ENCODE measurements around the gene PHF14. TPM values are rescaled to one million over a fixed set of nuclear protein-coding genes. Genes with fewer than 3 reads are reported as not detected.

Gene PHF14
- total RNA-seq, 1 donor from 2014 or later: 72.1 TPM

DNA sequence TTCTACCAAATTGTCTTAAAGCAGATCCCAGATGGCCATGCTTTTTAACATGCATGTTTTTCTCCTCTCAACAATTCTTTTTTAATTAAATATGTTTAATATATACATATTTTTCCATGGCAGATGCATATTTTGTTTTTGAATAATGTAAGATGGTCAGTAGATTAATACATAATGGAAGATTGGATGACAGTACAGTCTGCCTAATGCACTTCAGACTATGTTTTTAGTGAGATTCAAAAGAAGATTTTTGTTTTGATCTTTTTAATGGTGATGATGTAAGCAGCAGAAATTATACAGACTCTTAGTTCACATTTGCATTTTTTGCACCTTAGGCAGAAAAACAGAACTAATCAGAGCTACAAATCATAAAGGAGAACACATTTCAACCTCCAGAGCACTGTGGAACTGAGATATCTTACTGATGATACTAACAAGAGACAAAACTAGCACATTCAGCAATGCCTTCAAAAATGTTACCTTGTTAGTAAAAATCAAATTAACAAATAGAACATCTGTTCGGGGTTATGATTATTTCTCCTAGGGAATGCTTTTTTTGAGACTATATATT lies 203.4 kb downstream of the PHF14 start:
- Mint-ChIP-seq H3K9me3 (peaks cover 9% of the 10 kb centered on the region), H3K27ac (no peak overlapping the region), H3K4me3 (no peak overlapping the region), H3K4me1 (peaks cover 10% of the 10 kb centered on the region), H3K36me3 (no peaks in the 10 kb centered on the region), H3K27me3 (ENCODE audit: low read depth) (no peaks in the 10 kb centered on the region)
- DNase-seq (ENCODE audit: low spot score in 2 of 2, unreplicated experiment in 2 of 2): no peak
- no peak for TF ChIP-seq CTCF (IDR thresholded peaks at IDR 0.05; ENCODE audit: unreplicated experiment)

- Mint-ChIP-seq H3K36me3 (no peaks in the 10 kb centered on the region), H3K27ac (no peak overlapping the region), H3K4me3 (no peak overlapping the region), H3K9me3 (peaks cover 9% of the 10 kb centered on the region), H3K27me3 (ENCODE audit: low read depth) (no peaks in the 10 kb centered on the region), H3K4me1 (peaks cover 10% of the 10 kb centered on the region)
- TF ChIP-seq CTCF (IDR thresholded peaks at IDR 0.05; ENCODE audit: unreplicated experiment): no peak
- DNase-seq (ENCODE audit: low spot score in 2 of 2, unreplicated experiment in 2 of 2): no peak
Measured at GRCh38 chr7:11177793-11178192, 204.1 kb downstream of the PHF14 start.

- Mint-ChIP-seq H3K9me3 (peaks cover 36% of the 10 kb centered on the region), H3K27ac (no peak overlapping the region), H3K4me3 (no peak overlapping the region), H3K36me3 (peaks cover 6% of the 10 kb centered on the region), H3K4me1 (no peaks in the 10 kb centered on the region), H3K27me3 (ENCODE audit: low read depth) (no peaks in the 10 kb centered on the region)
- no peak for DNase-seq (ENCODE audit: low spot score in 2 of 2, unreplicated experiment in 2 of 2)
- no peak for TF ChIP-seq CTCF (IDR thresholded peaks at IDR 0.05; ENCODE audit: unreplicated experiment)
Measured at GRCh38 chr7:11181590-11181989, 207.9 kb downstream of the PHF14 start.

DNA sequence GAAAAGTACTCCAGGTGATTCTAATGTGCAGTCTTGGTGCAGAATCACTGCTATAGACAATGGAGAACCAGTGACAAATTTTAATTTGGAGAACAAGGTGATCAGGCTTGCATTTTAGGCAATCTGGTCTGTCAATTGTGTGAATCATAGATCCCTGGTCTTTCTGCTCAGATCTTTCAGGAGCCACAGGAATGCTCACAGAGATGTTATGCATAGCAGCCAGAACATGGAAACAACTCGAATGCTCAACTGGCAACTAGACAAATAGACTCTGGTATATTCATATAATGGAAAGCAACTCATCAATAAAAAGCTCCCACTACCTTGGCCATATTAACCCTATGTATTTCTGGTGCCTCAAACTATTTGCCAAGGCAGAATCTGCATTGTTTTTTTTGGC lies 209.1 kb downstream of the PHF14 start:
- no peak overlapping the region for H3K4me3 Mint-ChIP-seq
- no peak for TF ChIP-seq CTCF (IDR thresholded peaks at IDR 0.05; ENCODE audit: unreplicated experiment)
- H3K9me3 Mint-ChIP-seq: peaks cover 36% of the 10 kb centered on the region
- H3K27ac Mint-ChIP-seq: no peak overlapping the region
- no peaks in the 10 kb centered on the region for H3K4me1 Mint-ChIP-seq
- H3K36me3 Mint-ChIP-seq: peaks cover 6% of the 10 kb centered on the region
- DNase-seq (ENCODE audit: low spot score in 2 of 2, unreplicated experiment in 2 of 2): no peak
- no peaks in the 10 kb centered on the region for H3K27me3 Mint-ChIP-seq (ENCODE audit: low read depth)

- Mint-ChIP-seq H3K27me3 (ENCODE audit: low read depth) (no peaks in the 10 kb centered on the region), H3K36me3 (peaks cover 6% of the 10 kb centered on the region), H3K27ac (no peak overlapping the region), H3K4me3 (no peak overlapping the region), H3K4me1 (peaks cover 2% of the 10 kb centered on the region), H3K9me3 (peaks cover 39% of the 10 kb centered on the region)
- DNase-seq (ENCODE audit: low spot score in 2 of 2, unreplicated experiment in 2 of 2): no peak
- no peak for TF ChIP-seq CTCF (IDR thresholded peaks at IDR 0.05; ENCODE audit: unreplicated experiment)
Measured at GRCh38 chr7:11185179-11185815, 211.6 kb downstream of the PHF14 start.

All from mesothelial cell of epicardium (in vitro differentiated cells).